Stimulated activated naive CD8-positive, alpha-beta T cell treated with anti-CD3 and anti-CD28 coated beads, Interleukin-15, amount 100 ng/mL, for 72 hours (primary cell): ENCODE measurements around the gene CDC45.
"Not testable (repeated sequence)": the region's sequence is repeated elsewhere in the genome, so short reads cannot be mapped to it uniquely, and the experiment has no call there.

Experiments used
- ATAC-seq: fragments of 150-1000 bp; cut with Tn5 transposase; 2 replicates; pipeline ENCODE4 v1.10.0; 2021; ENCODE audit warnings: mild to moderate bottlenecking, moderate library complexity
- DNase-seq, 2 donors: peaks; one replicate each; pipeline ENCODE4 v3.0.0; 2021 to 2022
- H3K27ac Mint-ChIP-seq, 2 donors: one replicate each; pipeline ENCODE4 v1.8.0; 2022; ENCODE audit warnings: mild to moderate bottlenecking in 2 of 2, mixed read lengths in 2 of 2, moderate library complexity in 2 of 2
- H3K27me3 Mint-ChIP-seq: one replicate; pipeline ENCODE4 v1.8.0; 2022; ENCODE audit warnings: mixed read lengths
- H3K4me1 Mint-ChIP-seq: one replicate; pipeline ENCODE4 v1.8.0; 2022; ENCODE audit warnings: mild to moderate bottlenecking, mixed read lengths
- H3K4me3 Mint-ChIP-seq, 2 donors: one replicate each; pipeline ENCODE4 v1.8.0; 2022; ENCODE audit warnings: mild to moderate bottlenecking in 2 of 2, mixed read lengths in 2 of 2, moderate library complexity in 1 of 2
- H3K9me3 Mint-ChIP-seq, 2 donors: one replicate each; pipeline ENCODE4 v1.8.0; 2022; ENCODE audit warnings: mixed read lengths in 2 of 2

Gene CDC45

GRCh38 chr22:19443544-19444211 is 36.0 kb upstream of the CDC45 start:
- H3K4me3 Mint-ChIP-seq: no peak overlapping the region
- peak overlapping the region in 1 of 2 donors; percentile 59 for H3K27ac Mint-ChIP-seq
- DNase-seq (no peak), ATAC-seq (no peak)
- H3K27me3 Mint-ChIP-seq: no peaks in the 10 kb centered on the region
- H3K4me1 Mint-ChIP-seq: peaks cover 59% of the 10 kb centered on the region
- H3K9me3 Mint-ChIP-seq: no peaks in the 10 kb centered on the region

- ATAC-seq, DNase-seq, H3K9me3 Mint-ChIP-seq, H3K27me3 Mint-ChIP-seq: not testable (repeated sequence)
- Mint-ChIP-seq H3K4me1 (peaks cover 68% of the 10 kb centered on the region), H3K4me3 (peak overlapping the region in 1 of 2 donors; percentile 17), H3K27ac (peak overlapping the region; percentile 20 to 76)
These were observed 34.3 kb upstream of the CDC45 start for GRCh38 chr22:19445279-19445982.

- DNase-seq: no peak
- Mint-ChIP-seq H3K27me3 (no peaks in the 10 kb centered on the region), H3K27ac (peak overlapping the region; percentile 72 to 95), H3K4me3 (peak overlapping the region; percentile 95 to 98), H3K9me3 (no peaks in the 10 kb centered on the region), H3K4me1 (peaks cover 63% of the 10 kb centered on the region)
- ATAC-seq: no peak
These were observed 33.0 kb upstream of the CDC45 start for GRCh38 chr22:19446603-19447329.

- peak within 1 kb of the TSS; percentile 95 to 98 for H3K4me3 Mint-ChIP-seq
- H3K4me1 Mint-ChIP-seq: peaks cover 63% of the 10 kb centered on the region
- no peaks in the 10 kb centered on the region for H3K27me3 Mint-ChIP-seq
- peak within 1 kb of the TSS; percentile 96 to 97 for H3K27ac Mint-ChIP-seq
- peak; percentile 86 for ATAC-seq
- DNase-seq: peak; percentile 87 to 91
- no peaks in the 10 kb centered on the region for H3K9me3 Mint-ChIP-seq
These were observed 32.2 kb upstream of the CDC45 start, which contains the start of gene C22orf39 for GRCh38 chr22:19447330-19448075. Gene C22orf39, minus strand, starts transcription at chr22:19447711. Its CDS starts 23 bp downstream, at chr22:19447688.

- peak; percentile 13 for ATAC-seq
- peak overlapping the region; percentile 96 to 97 for H3K27ac Mint-ChIP-seq
- H3K27me3 Mint-ChIP-seq: no peaks in the 10 kb centered on the region
- no peaks in the 10 kb centered on the region for H3K9me3 Mint-ChIP-seq
- peak overlapping the region; percentile 95 to 98 for H3K4me3 Mint-ChIP-seq
- peak in 1 of 2 donors; percentile 21 for DNase-seq
- peaks cover 60% of the 10 kb centered on the region for H3K4me1 Mint-ChIP-seq
These were observed 31.6 kb upstream of the CDC45 start for GRCh38 chr22:19448076-19448607.

GRCh38 chr22:19448739-19449421 is 30.8 kb upstream of the CDC45 start:
- peak; percentile 86 for ATAC-seq
- no peaks in the 10 kb centered on the region for H3K27me3 Mint-ChIP-seq
- H3K4me1 Mint-ChIP-seq: peaks cover 52% of the 10 kb centered on the region
- H3K4me3 Mint-ChIP-seq: peak overlapping the region; percentile 95 to 98
- DNase-seq: peak; percentile 19 to 80
- H3K27ac Mint-ChIP-seq: peak overlapping the region in 1 of 2 donors; percentile 43
- H3K9me3 Mint-ChIP-seq: no peaks in the 10 kb centered on the region

- Mint-ChIP-seq H3K27me3 (no peaks in the 10 kb centered on the region), H3K9me3 (no peaks in the 10 kb centered on the region), H3K27ac (no peak overlapping the region), H3K4me1 (peaks cover 47% of the 10 kb centered on the region), H3K4me3 (no peak overlapping the region)
- ATAC-seq (no peak), DNase-seq (no peak)
These were observed 30.3 kb upstream of the CDC45 start for GRCh38 chr22:19449422-19449767.

- ATAC-seq: no peak
- peaks cover 35% of the 10 kb centered on the region for H3K4me1 Mint-ChIP-seq
- no peak for DNase-seq
These were observed 29.2 kb upstream of the CDC45 start for GRCh38 chr22:19450363-19451175.

GRCh38 chr22:19451570-19451969 is 28.1 kb upstream of the CDC45 start:
- no peak for ATAC-seq
- no peaks in the 10 kb centered on the region for H3K9me3 Mint-ChIP-seq
- no peak for DNase-seq
- no peak overlapping the region for H3K4me3 Mint-ChIP-seq
- no peaks in the 10 kb centered on the region for H3K27me3 Mint-ChIP-seq
- H3K4me1 Mint-ChIP-seq: peaks cover 25% of the 10 kb centered on the region
- peak overlapping the region in 1 of 2 donors; percentile 22 for H3K27ac Mint-ChIP-seq

More at GRCh38 chr22:19450363-19451175, 29.2 kb upstream of the CDC45 start:
- no peaks in the 10 kb centered on the region for H3K27me3 Mint-ChIP-seq
- H3K4me3 Mint-ChIP-seq: no peak overlapping the region
- H3K27ac Mint-ChIP-seq: no peak overlapping the region
- no peaks in the 10 kb centered on the region for H3K9me3 Mint-ChIP-seq

GRCh38 chr22:19453718-19454117 is 26.0 kb upstream of the CDC45 start:
- H3K4me1 Mint-ChIP-seq: peaks cover 10% of the 10 kb centered on the region
- H3K27ac Mint-ChIP-seq: no peak overlapping the region
- H3K4me3 Mint-ChIP-seq: no peak overlapping the region
- ATAC-seq: no peak
- H3K9me3 Mint-ChIP-seq: no peaks in the 10 kb centered on the region
- DNase-seq: no peak
- no peaks in the 10 kb centered on the region for H3K27me3 Mint-ChIP-seq

- H3K27ac Mint-ChIP-seq: peak overlapping the region in 1 of 2 donors; percentile 72
- no peaks in the 10 kb centered on the region for H3K27me3 Mint-ChIP-seq
- H3K9me3 Mint-ChIP-seq: no peaks in the 10 kb centered on the region
- DNase-seq: no peak
- no peak for ATAC-seq
- peaks cover 6% of the 10 kb centered on the region for H3K4me1 Mint-ChIP-seq
- H3K4me3 Mint-ChIP-seq: no peak overlapping the region
These were observed 25.6 kb upstream of the CDC45 start for GRCh38 chr22:19454156-19454555.

GRCh38 chr22:19455033-19455432 is 24.7 kb upstream of the CDC45 start:
- DNase-seq: no peak
- no peak overlapping the region for H3K4me3 Mint-ChIP-seq
- peak overlapping the region in 1 of 2 donors; percentile 1 for H3K27ac Mint-ChIP-seq
- no peak for ATAC-seq
- H3K27me3 Mint-ChIP-seq: no peaks in the 10 kb centered on the region
- H3K9me3 Mint-ChIP-seq: no peaks in the 10 kb centered on the region
- no peaks in the 10 kb centered on the region for H3K4me1 Mint-ChIP-seq

- no peak for ATAC-seq
- H3K4me1 Mint-ChIP-seq: no peaks in the 10 kb centered on the region
These were observed 23.9 kb upstream of the CDC45 start for GRCh38 chr22:19455585-19456370.

More at GRCh38 chr22:19455585-19456370, 23.9 kb upstream of the CDC45 start:
- Mint-ChIP-seq H3K9me3 (no peaks in the 10 kb centered on the region), H3K4me3 (no peak overlapping the region), H3K27ac (peak overlapping the region in 1 of 2 donors; percentile 1), H3K27me3 (no peaks in the 10 kb centered on the region)
- no peak for DNase-seq
